Body of pancreas (tissue), 4 donors: ENCODE results near the gene OXLD1. TPM values are rescaled to one million over a fixed set of nuclear protein-coding genes. Genes with fewer than 3 reads are reported as not detected.

Source experiments
- ATAC-seq: fragments of 150-250 bp; one replicate; pipeline ENCODE4 v1.9.1; 2016
- DNase-seq, 4 donors: peaks; one replicate each; pipeline ENCODE4 v3.0.0-alpha.2; 2019
- H3K27ac ChIP-seq, 4 donors: fragments of 200-600 bp; sonication (generic); 1 replicate in 3 of 4; 2 replicates in 1 of 4; pipeline versions ENCODE4 v1.5.1 to v1.6.1; 2016 to 2019; ENCODE audit warnings: mild to moderate bottlenecking in 1 of 4, mixed read lengths in 1 of 4, moderate library complexity in 1 of 4
- H3K27me3 ChIP-seq, 2 donors: fragments of 200-600 bp; sonication (generic); one replicate each; pipeline ENCODE4 v1.6.0; 2016; ENCODE audit warnings: mild to moderate bottlenecking in 1 of 2
- H3K36me3 ChIP-seq, 2 donors: fragments of 200-600 bp; sonication (generic); replicated peaks in 1 of 2; 2 replicates each; pipeline ENCODE4 v1.5.1; 2016; ENCODE audit warnings: low read depth in 2 of 2; ENCODE audit not compliant: insufficient read depth in 1 of 2
- H3K4me1 ChIP-seq: fragments of 200-600 bp; sonication (generic); one replicate; pipeline ENCODE4 v1.6.0; 2016
- H3K4me3 ChIP-seq, 2 donors: fragments of 200-600 bp; sonication (generic); 1 replicate in 1 of 2; 2 replicates in 1 of 2; pipeline ENCODE4 v1.5.1; 2016 to 2019
- H3K9me3 ChIP-seq, 3 donors: fragments of 200-600 bp; sonication (generic); 1 replicate in 2 of 3; 2 replicates in 1 of 3; pipeline ENCODE4 v1.5.1; 2016
- POLR2A ChIP-seq, 3 donors: fragments of 450-650 bp; IDR thresholded peaks; one replicate each; pipeline ENCODE4 v1.6.1; 2016; ENCODE audit warnings: antibody characterized with exemption in 3 of 3, mild to moderate bottlenecking in 2 of 3
- WGBS, 2 donors: methylation state at CpG; one replicate each; pipeline ENCODE4 v1.1.5; 2017; 5-methylcytosine and 5-hydroxymethylcytosine counted together
- intact Hi-C: fragments of 100-400 bp; cut with DNase I; formaldehyde crosslinking; loops from one replicate; pipeline ENCODE4 v1.15.1; 2023
- total RNA-seq, 2 donors: library from RNA; depleted of rRNA; stranded (reverse); fragments of >200 nt; gene quantifications; one replicate each; pipeline ENCODE4 v1.1.0, GENCODE V29; 2016
- TF ChIP-seq, protein P1 (sequence below), 7 experiments: fragments of 450-650 bp in 4 of 7; fragments of 200-600 bp in 3 of 7; sonication (generic) in 3 of 7; IDR thresholded peaks; one replicate each; pipeline ENCODE4 v1.5.1; 2016 to 2019; ENCODE audit warnings: antibody characterized with exemption in 7 of 7

The OXLD1 gene
- total RNA-seq, 2 donors from 2014 or later, result 18.1 to 23.3 TPM

GRCh38 chr17:81686614-81687013, 20.2 kb upstream of the OXLD1 start:
- Histone ChIP-seq H3K4me1 (peaks cover 29% of the 10 kb centered on the region), H3K9me3 (no peaks in the 10 kb centered on the region), H3K36me3 (peaks cover 0 to 20% of the 10 kb centered on the region in 2 donors), H3K27me3 (no peaks in the 10 kb centered on the region), H3K27ac (no peak overlapping the region), H3K4me3 (no peak overlapping the region)
- ATAC-seq (no peak), DNase-seq (no peak)
- intact Hi-C loops, result no loop called here
- WGBS, 2 donors, result 80 to 90% methylated on average over 6 to 20 of the region's 20 CpGs
- TF ChIP-seq, protein P1, sequence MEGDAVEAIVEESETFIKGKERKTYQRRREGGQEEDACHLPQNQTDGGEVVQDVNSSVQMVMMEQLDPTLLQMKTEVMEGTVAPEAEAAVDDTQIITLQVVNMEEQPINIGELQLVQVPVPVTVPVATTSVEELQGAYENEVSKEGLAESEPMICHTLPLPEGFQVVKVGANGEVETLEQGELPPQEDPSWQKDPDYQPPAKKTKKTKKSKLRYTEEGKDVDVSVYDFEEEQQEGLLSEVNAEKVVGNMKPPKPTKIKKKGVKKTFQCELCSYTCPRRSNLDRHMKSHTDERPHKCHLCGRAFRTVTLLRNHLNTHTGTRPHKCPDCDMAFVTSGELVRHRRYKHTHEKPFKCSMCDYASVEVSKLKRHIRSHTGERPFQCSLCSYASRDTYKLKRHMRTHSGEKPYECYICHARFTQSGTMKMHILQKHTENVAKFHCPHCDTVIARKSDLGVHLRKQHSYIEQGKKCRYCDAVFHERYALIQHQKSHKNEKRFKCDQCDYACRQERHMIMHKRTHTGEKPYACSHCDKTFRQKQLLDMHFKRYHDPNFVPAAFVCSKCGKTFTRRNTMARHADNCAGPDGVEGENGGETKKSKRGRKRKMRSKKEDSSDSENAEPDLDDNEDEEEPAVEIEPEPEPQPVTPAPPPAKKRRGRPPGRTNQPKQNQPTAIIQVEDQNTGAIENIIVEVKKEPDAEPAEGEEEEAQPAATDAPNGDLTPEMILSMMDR (IDR thresholded peaks at IDR 0.05), result no peak
- no peak for TF ChIP-seq POLR2A (IDR thresholded peaks at IDR 0.05)

DNA sequence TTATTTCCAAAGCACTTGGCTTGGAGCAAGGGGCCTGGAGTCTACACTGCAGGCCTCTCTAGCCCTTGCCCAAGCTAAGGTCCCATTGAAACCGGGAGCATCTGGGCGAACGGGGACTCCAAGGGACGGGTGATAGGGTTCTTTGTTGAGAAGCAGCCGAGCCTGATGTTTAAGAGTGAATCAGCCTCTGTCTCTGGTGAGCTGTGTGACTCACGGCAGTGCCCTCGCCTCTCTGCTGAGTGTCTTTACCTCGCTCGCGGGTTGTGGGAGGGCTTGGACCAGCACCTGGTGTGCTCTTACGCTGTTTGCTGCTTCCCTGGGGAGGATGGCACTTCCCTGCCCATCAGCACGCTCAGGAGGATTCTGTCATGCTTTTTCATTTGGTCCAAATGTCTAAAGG, 18.7 kb upstream of the OXLD1 start:
- 57 to 65% methylated on average over 7 to 12 of the region's 12 CpGs for WGBS, 2 donors
- Histone ChIP-seq H3K4me1 (peaks cover 39% of the 10 kb centered on the region), H3K27me3 (no peaks in the 10 kb centered on the region), H3K27ac (peak overlapping the region in 1 of 4 donors; percentile 85), H3K9me3 (no peaks in the 10 kb centered on the region), H3K4me3 (no peak overlapping the region), H3K36me3 (peaks cover 0 to 11% of the 10 kb centered on the region in 2 donors)
- no peak for DNase-seq
- no peak for ATAC-seq
- TF ChIP-seq, protein P1 (IDR thresholded peaks at IDR 0.05), result no peak
- TF ChIP-seq POLR2A (IDR thresholded peaks at IDR 0.05), result no peak
- intact Hi-C loops, result no loop called here

- WGBS, 2 donors, result 0 to 3% methylated on average over 9 to 16 of the region's 16 CpGs
- Histone ChIP-seq H3K27ac (peak overlapping the region; percentile 50 to 86 (median 74)), H3K4me3 (peak overlapping the region; percentile 72 to 95), H3K27me3 (no peaks in the 10 kb centered on the region), H3K9me3 (no peaks in the 10 kb centered on the region), H3K4me1 (peaks cover 39% of the 10 kb centered on the region), H3K36me3 (peaks cover 0 to 11% of the 10 kb centered on the region in 2 donors)
- no peak for ATAC-seq
- TF ChIP-seq POLR2A (IDR thresholded peaks at IDR 0.05), result no peak
- TF ChIP-seq, protein P1 (IDR thresholded peaks at IDR 0.05), result no peak
- peak in 2 of 4 donors; percentile 32 to 41 for DNase-seq
- intact Hi-C loops, result no loop called here
These were observed 18.1 kb upstream of the OXLD1 start for GRCh38 chr17:81684442-81684911.

GRCh38 chr17:81683584-81684441, 17.4 kb upstream of the OXLD1 start, which contains the start of the genes ARL16 and HGS:
Gene ARL16 (minus strand): TSS chr17:81683797. CDS start chr17:81683753, 44 bp downstream.
Gene HGS (plus strand): TSS chr17:81684011. CDS start chr17:81684067, 56 bp downstream.
- DNase-seq (peak; percentile 98), ATAC-seq (peak; percentile 98)
- intact Hi-C loops, result no loop called here
- H3K9me3 ChIP-seq, result no peaks in the 10 kb centered on the region
- H3K4me3 ChIP-seq, result peak within 1 kb of the TSS; percentile 86 to 95
- peaks cover 39% of the 10 kb centered on the region for H3K4me1 ChIP-seq
- H3K27ac ChIP-seq, result peak within 1 kb of the TSS; percentile 62 to 86 (median 76)
- H3K36me3 ChIP-seq, result peaks cover 0 to 10% of the 10 kb centered on the region in 2 donors
- H3K27me3 ChIP-seq, result no peaks in the 10 kb centered on the region
- WGBS, 2 donors, result 0% methylated on average over 106 of the region's 112 CpGs; no CpG with 5 or more reads in 1 of the 2 donors
- peak; percentile 39 to 73 (median 59) for TF ChIP-seq POLR2A (IDR thresholded peaks at IDR 0.05)
- TF ChIP-seq, protein P1 (IDR thresholded peaks at IDR 0.05), result peak in 1 of 7 experiments; percentile 10
